Measurements from ENCODE around the gene CTNNAL1.

Gene CTNNAL1

DNA sequence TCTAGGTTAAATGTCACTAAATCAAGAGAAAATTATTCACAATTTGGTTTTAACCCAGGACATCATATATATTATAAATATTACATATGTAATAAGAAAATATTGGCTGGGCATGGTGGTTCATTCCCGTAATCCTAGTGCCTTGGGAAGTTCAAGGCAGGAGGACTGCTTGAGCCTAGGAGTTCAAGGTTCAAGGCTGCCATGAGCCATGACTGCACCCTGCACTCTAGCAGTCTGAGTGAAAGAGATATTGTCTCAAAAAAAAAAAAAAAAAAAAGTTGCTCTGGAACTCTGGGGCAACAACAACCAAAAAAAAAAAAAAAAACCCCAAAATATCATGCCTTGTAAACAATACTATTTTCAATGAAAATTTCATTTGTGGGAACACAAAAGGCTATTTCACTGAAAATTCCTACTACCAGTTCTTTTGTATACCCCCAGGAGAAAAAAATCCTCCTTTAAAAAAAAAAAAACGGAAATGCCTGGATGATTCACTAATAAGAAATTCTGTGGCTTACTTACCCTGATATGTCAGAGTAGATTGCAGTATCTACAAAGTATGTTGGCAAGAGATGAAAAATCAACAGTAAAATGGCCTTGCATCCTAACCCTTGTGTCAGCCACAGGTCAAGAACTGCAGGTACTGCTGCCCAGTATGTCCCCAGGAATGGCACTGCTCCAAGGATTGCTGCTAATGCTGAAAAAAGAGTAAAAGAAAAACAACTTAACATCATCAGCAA is 22.6 kb upstream of the CTNNAL1 start:
- Histone ChIP-seq H3K27ac (ENCODE audit: low read length) (no peak overlapping the region), H3K9ac (ENCODE audit: low read length) (no peak overlapping the region), H3K79me2 (ENCODE audit: low read length) (no peaks in the 10 kb centered on the region), H2AFZ (ENCODE audit: low read depth, low read length) (no peak overlapping the region), H3K36me3 (replicated peaks; ENCODE audit: low read depth, low read length) (peaks cover 36% of the 10 kb centered on the region), H3K4me2 (ENCODE audit: low read length) (no peak overlapping the region), H4K20me1 (ENCODE audit: insufficient read depth, low read length) (no peaks in the 10 kb centered on the region), H3K4me1 (ENCODE audit: low read length) (no peaks in the 10 kb centered on the region), H3K9me3 (ENCODE audit: insufficient read depth, low read length) (no peaks in the 10 kb centered on the region), H3K27me3 (ENCODE audit: low read depth, low read length) (no peaks in the 10 kb centered on the region), H3K4me3 (ENCODE audit: low read length) (no peak overlapping the region)
- TF ChIP-seq, protein P1, sequence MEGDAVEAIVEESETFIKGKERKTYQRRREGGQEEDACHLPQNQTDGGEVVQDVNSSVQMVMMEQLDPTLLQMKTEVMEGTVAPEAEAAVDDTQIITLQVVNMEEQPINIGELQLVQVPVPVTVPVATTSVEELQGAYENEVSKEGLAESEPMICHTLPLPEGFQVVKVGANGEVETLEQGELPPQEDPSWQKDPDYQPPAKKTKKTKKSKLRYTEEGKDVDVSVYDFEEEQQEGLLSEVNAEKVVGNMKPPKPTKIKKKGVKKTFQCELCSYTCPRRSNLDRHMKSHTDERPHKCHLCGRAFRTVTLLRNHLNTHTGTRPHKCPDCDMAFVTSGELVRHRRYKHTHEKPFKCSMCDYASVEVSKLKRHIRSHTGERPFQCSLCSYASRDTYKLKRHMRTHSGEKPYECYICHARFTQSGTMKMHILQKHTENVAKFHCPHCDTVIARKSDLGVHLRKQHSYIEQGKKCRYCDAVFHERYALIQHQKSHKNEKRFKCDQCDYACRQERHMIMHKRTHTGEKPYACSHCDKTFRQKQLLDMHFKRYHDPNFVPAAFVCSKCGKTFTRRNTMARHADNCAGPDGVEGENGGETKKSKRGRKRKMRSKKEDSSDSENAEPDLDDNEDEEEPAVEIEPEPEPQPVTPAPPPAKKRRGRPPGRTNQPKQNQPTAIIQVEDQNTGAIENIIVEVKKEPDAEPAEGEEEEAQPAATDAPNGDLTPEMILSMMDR (IDR thresholded peaks at IDR 0.05; ENCODE audit: low read depth, low read length) = no peak
- no peak for TF ChIP-seq EZH2phosphoT487 (IDR thresholded peaks at IDR 0.05; ENCODE audit: low read depth)

DNA sequence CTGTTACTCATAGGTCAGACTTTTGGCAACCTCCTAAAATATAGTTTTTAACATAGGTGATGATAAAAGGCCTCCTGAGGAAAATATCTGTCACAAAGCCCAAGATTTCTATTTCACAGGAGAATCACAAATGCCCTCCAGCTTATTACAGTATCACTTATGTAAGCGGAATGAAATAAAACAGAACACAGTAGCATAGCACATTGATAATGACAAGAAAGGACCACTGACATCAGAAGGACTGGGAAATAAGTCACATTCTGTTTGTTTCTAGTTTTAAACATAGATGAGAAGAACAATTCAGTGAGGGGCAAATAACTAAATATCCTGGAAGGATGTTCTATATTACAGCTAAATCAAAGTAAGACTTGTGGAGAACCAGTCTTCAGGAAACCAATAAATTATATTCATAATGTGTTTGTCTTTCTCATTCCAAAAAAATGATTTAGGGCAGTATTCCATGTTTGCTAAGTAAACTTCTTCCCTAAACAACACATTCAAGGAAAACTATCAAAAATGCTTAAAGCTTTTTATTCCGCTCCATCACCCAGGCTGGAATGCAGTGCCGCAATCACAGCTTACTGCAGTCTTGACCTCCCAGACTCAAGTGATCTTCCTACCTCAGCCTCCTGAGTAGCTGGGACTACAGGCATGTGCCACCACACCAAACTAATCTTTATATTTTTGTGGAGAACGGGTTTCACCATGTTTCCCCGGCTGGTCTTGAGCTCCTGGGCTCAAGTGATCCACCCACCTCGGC is 20.8 kb upstream of the CTNNAL1 start:
- Histone ChIP-seq H3K36me3 (replicated peaks; ENCODE audit: low read depth, low read length) (peaks cover 30% of the 10 kb centered on the region), H3K4me3 (ENCODE audit: low read length) (no peak overlapping the region), H3K9me3 (ENCODE audit: insufficient read depth, low read length) (no peaks in the 10 kb centered on the region), H3K27me3 (ENCODE audit: low read depth, low read length) (no peaks in the 10 kb centered on the region), H3K79me2 (ENCODE audit: low read length) (no peaks in the 10 kb centered on the region), H3K4me1 (ENCODE audit: low read length) (no peaks in the 10 kb centered on the region), H3K4me2 (ENCODE audit: low read length) (no peak overlapping the region), H3K9ac (ENCODE audit: low read length) (no peak overlapping the region), H3K27ac (ENCODE audit: low read length) (no peak overlapping the region), H4K20me1 (ENCODE audit: insufficient read depth, low read length) (no peaks in the 10 kb centered on the region), H2AFZ (ENCODE audit: low read depth, low read length) (no peak overlapping the region)
- TF ChIP-seq EZH2phosphoT487 (IDR thresholded peaks at IDR 0.05; ENCODE audit: low read depth) = no peak
- TF ChIP-seq, protein P1 (IDR thresholded peaks at IDR 0.05; ENCODE audit: low read depth, low read length) = no peak

DNA sequence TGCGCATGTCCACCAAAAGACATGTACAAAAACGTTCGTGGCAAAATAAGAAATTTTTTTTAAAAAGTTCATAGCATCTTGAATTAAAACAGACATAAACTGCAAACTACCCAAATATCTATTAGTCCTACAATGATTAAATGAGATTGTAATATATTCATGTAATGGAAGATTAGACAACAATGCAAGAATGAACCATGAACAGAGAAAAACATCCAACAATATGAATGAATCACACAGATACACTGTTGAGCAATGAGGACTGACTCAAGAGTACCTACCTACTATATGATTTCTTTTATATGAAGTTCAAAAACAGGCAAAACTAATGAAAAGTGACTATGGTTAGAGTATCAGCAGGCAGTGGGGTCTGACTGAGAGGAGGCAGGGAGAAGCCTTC is 17.9 kb upstream of the CTNNAL1 start:
- Histone ChIP-seq H3K27ac (ENCODE audit: low read length) (no peak overlapping the region), H3K9ac (ENCODE audit: low read length) (no peak overlapping the region), H2AFZ (ENCODE audit: low read depth, low read length) (no peak overlapping the region), H3K27me3 (ENCODE audit: low read depth, low read length) (no peaks in the 10 kb centered on the region), H3K36me3 (replicated peaks; ENCODE audit: low read depth, low read length) (peaks cover 30% of the 10 kb centered on the region), H4K20me1 (ENCODE audit: insufficient read depth, low read length) (no peaks in the 10 kb centered on the region), H3K9me3 (ENCODE audit: insufficient read depth, low read length) (no peaks in the 10 kb centered on the region), H3K79me2 (ENCODE audit: low read length) (no peaks in the 10 kb centered on the region), H3K4me3 (ENCODE audit: low read length) (no peak overlapping the region), H3K4me2 (ENCODE audit: low read length) (no peak overlapping the region), H3K4me1 (ENCODE audit: low read length) (no peaks in the 10 kb centered on the region)
- TF ChIP-seq, protein P1 (IDR thresholded peaks at IDR 0.05; ENCODE audit: low read depth, low read length) = no peak
- no peak for TF ChIP-seq EZH2phosphoT487 (IDR thresholded peaks at IDR 0.05; ENCODE audit: low read depth)

DNA sequence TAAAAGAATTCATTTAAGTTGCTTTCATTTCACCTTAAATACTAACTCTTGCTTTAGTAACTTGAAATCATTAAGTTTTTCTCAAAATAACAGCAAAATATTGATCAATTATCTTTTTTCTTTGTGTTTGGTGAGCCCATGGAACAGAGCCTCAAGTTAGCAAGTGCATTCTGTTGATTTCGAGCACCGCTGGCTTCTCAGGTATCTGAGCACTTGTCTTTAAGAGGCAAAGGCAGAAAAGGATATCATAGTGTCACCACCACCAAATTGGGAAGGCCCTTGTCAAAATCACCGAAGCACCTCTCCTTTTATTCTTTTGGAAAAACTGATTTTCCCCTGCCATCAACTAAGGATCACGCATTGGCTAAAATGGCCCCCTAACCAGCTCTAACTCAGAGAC is 17.1 kb upstream of the CTNNAL1 start:
- H3K79me2 ChIP-seq (ENCODE audit: low read length) = no peaks in the 10 kb centered on the region
- TF ChIP-seq, protein P1 (IDR thresholded peaks at IDR 0.05; ENCODE audit: low read depth, low read length) = no peak
- TF ChIP-seq EZH2phosphoT487 (IDR thresholded peaks at IDR 0.05; ENCODE audit: low read depth) = no peak
- H3K4me2 ChIP-seq (ENCODE audit: low read length) = no peak overlapping the region
- no peaks in the 10 kb centered on the region for H3K4me1 ChIP-seq (ENCODE audit: low read length)
- no peak overlapping the region for H3K27ac ChIP-seq (ENCODE audit: low read length)
- H3K9ac ChIP-seq (ENCODE audit: low read length) = no peak overlapping the region
- H3K4me3 ChIP-seq (ENCODE audit: low read length) = no peak overlapping the region
- H3K36me3 ChIP-seq (replicated peaks; ENCODE audit: low read depth, low read length) = peaks cover 26% of the 10 kb centered on the region
- H4K20me1 ChIP-seq (ENCODE audit: insufficient read depth, low read length) = no peaks in the 10 kb centered on the region
- H3K27me3 ChIP-seq (ENCODE audit: low read depth, low read length) = no peaks in the 10 kb centered on the region
- H2AFZ ChIP-seq (ENCODE audit: low read depth, low read length) = no peak overlapping the region
- no peaks in the 10 kb centered on the region for H3K9me3 ChIP-seq (ENCODE audit: insufficient read depth, low read length)
